Mucosa of descending colon (tissue), 3 donors: ENCODE measurements around the gene SNX5. TPM values are rescaled to one million over a fixed set of nuclear protein-coding genes. Genes with fewer than 3 reads are reported as not detected.

Experiments used
- ATAC-seq: fragments of 200-7000 bp; cut with Tn5 transposase; one replicate; pipeline ENCODE4 v1.9.1; 2020; ENCODE audit warnings: mild to moderate bottlenecking, moderate library complexity
- DNase-seq, 3 donors: peaks; one replicate each; pipeline ENCODE4 v3.0.0-alpha.2; 2020
- H3K36me3 ChIP-seq: fragments of 200-600 bp; one replicate; pipeline ENCODE4 v1.8.0; 2021; ENCODE audit warnings: low read depth, mild to moderate bottlenecking
- H3K4me1 ChIP-seq: fragments of 200-600 bp; one replicate; pipeline ENCODE4 v1.8.0; 2021; ENCODE audit warnings: low read depth, mild to moderate bottlenecking
- H3K4me3 ChIP-seq: fragments of 200-600 bp; one replicate; pipeline ENCODE4 v1.8.0; 2021; ENCODE audit warnings: mild to moderate bottlenecking
- H3K9me3 ChIP-seq: fragments of 200-600 bp; one replicate; pipeline ENCODE4 v1.8.0; 2021; ENCODE audit warnings: mild to moderate bottlenecking
- intact Hi-C, 2 donors: fragments of 100-400 bp; cut with DNase I in 1 of 2; cut with micrococcal nuclease in 1 of 2; formaldehyde crosslinking; loops; one replicate each; pipeline versions ENCODE4 v1.11.0 to v1.11.1; 2022; cut with DNase I, micrococcal nuclease
- total RNA-seq, 3 donors: library from RNA; stranded (reverse); fragmentation: NEBNext Ultra II Directional in 2 of 3; extraction: Animal tissue kit (Norgen Biotek cat#: 25700) in 2 of 3; gene quantifications; one replicate each; pipeline versions ENCODE4 v1.2.1 to v1.2.4, GENCODE V29; 2021 to 2023
- TF ChIP-seq, protein P1 (sequence below): fragments of 200-600 bp; IDR thresholded peaks from one replicate; pipeline ENCODE4 v1.8.0; 2022; ENCODE audit warnings: antibody characterized with exemption, mild to moderate bottlenecking
- donor health status: DM: no; HTN: no; CAD: no; lungs with moderate emphysema.
- donor health status: DM: no; HTN: no; CAD: no.
- donor health status: DM: no; HTN: yes; CAD: no.

SNX5 gene
- total RNA-seq, 3 donors from 2014 or later: 70.3 to 117 (median 105) TPM

DNA sequence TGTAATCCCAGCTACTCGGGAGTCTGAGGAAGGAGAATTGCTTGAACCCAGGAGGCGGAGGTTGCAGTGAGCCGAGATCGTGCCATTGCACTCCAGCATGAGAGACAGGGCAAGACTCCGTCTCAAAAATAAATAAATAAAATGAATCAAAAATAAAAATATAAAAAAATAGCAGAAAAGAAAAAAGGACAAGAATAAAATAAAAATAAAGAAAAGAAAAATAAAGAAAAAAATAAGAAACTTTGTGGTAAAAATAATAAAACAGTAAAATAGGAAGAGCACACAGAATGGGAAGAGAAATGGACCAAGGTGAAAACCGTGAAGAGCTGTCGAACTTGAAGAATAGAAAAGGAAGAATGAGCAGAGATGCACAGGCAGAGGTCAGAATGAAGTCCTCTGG is 63.0 kb downstream of the SNX5 start:
- ATAC-seq (no peak), DNase-seq (no peak)
- Histone ChIP-seq H3K9me3 (no peaks in the 10 kb centered on the region), H3K4me1 (no peaks in the 10 kb centered on the region), H3K36me3 (no peaks in the 10 kb centered on the region), H3K4me3 (no peak overlapping the region)
- TF ChIP-seq, protein P1, sequence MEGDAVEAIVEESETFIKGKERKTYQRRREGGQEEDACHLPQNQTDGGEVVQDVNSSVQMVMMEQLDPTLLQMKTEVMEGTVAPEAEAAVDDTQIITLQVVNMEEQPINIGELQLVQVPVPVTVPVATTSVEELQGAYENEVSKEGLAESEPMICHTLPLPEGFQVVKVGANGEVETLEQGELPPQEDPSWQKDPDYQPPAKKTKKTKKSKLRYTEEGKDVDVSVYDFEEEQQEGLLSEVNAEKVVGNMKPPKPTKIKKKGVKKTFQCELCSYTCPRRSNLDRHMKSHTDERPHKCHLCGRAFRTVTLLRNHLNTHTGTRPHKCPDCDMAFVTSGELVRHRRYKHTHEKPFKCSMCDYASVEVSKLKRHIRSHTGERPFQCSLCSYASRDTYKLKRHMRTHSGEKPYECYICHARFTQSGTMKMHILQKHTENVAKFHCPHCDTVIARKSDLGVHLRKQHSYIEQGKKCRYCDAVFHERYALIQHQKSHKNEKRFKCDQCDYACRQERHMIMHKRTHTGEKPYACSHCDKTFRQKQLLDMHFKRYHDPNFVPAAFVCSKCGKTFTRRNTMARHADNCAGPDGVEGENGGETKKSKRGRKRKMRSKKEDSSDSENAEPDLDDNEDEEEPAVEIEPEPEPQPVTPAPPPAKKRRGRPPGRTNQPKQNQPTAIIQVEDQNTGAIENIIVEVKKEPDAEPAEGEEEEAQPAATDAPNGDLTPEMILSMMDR: no peak
- intact Hi-C loops: no loop called here

DNA sequence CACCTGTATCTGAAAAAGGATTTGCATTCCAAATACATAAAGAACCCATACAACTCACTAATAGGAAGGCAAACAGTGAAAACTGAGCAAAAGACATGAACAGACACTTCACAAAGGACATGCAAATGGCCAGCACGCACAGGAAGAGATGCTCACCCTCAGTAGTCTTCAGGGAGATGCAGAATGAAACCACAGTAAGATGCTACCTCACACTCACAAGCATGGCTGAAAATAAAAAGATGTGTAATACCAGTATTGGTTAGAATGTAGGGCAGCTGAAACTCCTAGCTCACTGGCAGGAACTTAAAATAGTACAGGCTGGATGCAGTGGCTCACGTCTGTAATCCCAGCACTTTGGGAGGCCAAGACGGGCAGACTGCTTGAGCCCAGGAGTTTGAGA is 64.6 kb downstream of the SNX5 start:
- intact Hi-C loops: no loop called here
- Histone ChIP-seq H3K4me3 (no peak overlapping the region), H3K4me1 (no peaks in the 10 kb centered on the region), H3K36me3 (no peaks in the 10 kb centered on the region), H3K9me3 (no peaks in the 10 kb centered on the region)
- TF ChIP-seq, protein P1: no peak
- peak; percentile 17 for ATAC-seq
- no peak for DNase-seq

DNA sequence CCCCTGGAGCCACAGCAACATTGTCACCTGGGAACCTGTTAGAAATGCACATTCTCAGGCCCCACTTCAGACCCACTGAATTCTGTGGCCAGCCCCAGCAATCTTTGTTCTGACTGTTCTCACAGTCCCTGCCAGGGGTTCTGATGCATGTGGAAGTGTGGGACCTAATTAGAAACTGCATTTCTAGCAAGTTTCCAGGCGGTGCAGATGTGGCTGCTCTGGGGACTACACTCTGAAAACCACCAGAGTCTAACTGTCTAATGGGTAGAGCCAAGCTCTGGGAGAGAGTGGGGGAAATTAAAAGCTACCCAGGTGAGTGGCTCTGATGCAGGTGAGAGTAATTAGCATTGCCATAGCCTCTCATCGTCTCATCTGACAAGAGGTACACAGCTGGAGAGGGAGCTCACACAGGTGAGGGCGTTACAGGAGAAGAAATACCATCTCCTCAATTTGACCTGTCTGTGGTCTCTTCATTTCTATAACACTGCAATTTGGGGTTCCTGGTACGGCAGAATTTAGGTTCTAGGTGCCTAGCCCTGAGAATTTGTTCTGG is 66.0 kb downstream of the SNX5 start:
- intact Hi-C loops: no loop called here
- DNase-seq: no peak
- no peak for ATAC-seq

DNA sequence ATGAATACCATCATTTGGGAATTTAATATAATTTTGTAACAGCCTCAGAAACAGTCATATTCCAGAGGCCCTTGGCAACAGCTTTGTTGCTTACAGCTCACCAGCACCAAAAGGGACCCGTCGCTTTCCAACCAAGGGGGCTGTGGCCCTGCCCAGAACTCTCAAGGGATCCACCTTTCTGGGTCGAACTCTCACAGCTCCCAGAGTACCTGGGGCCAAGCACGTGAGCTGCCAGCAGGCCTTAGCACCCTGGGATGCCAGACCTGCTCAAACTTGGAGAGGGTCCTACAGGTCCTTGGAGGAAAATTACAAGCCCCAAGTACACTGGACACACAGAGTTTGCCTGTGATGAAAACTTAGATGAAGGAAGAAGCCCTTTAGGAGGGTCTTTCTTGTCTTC is 66.6 kb downstream of the SNX5 start:
- Histone ChIP-seq H3K36me3 (no peaks in the 10 kb centered on the region), H3K9me3 (no peaks in the 10 kb centered on the region), H3K4me3 (no peak overlapping the region), H3K4me1 (no peaks in the 10 kb centered on the region)
- ATAC-seq: no peak
- intact Hi-C loops: no loop called here
- DNase-seq: no peak
- TF ChIP-seq, protein P1: no peak

More for the DNA sequence above, 66.0 kb downstream of the SNX5 start:
- Histone ChIP-seq H3K9me3 (no peaks in the 10 kb centered on the region), H3K4me3 (no peak overlapping the region), H3K36me3 (no peaks in the 10 kb centered on the region), H3K4me1 (no peaks in the 10 kb centered on the region)
- TF ChIP-seq, protein P1: no peak

DNA sequence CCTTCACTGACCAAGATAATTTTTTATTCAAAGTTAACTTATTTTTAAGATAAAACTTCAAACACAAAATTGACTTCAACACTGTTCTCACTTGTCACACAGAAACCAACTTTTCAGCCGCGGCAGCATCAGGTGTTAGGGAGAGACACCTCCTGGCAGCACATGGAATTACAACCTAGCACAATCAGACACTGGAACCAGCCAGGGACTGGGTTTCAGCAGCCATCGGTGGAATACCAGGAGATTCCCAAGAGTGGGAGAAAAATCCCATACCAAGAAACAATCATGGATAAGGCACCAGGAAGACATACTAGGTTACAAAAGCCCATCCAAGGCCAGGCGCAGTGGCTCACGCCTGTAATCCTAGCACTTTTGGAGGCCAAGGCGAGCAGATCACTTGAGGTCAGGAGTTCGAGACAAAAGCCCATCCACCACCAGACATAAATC is 70.0 kb downstream of the SNX5 start:
- Histone ChIP-seq H3K36me3 (no peaks in the 10 kb centered on the region), H3K4me3 (no peak overlapping the region), H3K9me3 (no peaks in the 10 kb centered on the region), H3K4me1 (peaks cover 3% of the 10 kb centered on the region)
- intact Hi-C loops: loop anchor here in 1 of 2 donors (10.0 kb wide), 1 partner anchor 214 kb away; the partner anchor contains the start of gene RRBP1
- ATAC-seq (peak; percentile 87), DNase-seq (peak in 2 of 3 donors; percentile 68 to 90)
- TF ChIP-seq, protein P1: peak; percentile 80
